HG02884 (cell line): Measurements from ENCODE around the gene IGSF9B.
A peak's percentile ranks its signal among the peaks of the same experiment; 100 is the strongest.
"Not testable (repeated sequence)": the region's sequence is repeated elsewhere in the genome, so short reads cannot be mapped to it uniquely, and the experiment has no call there.

ENCODE experiments used
- ATAC-seq: cut with Tn5 transposase; IDR thresholded peaks from one replicate; pipeline ENCODE4 v1.9.1; 2021; ENCODE audit warnings: mild to moderate bottlenecking, moderate library complexity; ENCODE audit not compliant: unreplicated experiment

Gene IGSF9B, protein sequence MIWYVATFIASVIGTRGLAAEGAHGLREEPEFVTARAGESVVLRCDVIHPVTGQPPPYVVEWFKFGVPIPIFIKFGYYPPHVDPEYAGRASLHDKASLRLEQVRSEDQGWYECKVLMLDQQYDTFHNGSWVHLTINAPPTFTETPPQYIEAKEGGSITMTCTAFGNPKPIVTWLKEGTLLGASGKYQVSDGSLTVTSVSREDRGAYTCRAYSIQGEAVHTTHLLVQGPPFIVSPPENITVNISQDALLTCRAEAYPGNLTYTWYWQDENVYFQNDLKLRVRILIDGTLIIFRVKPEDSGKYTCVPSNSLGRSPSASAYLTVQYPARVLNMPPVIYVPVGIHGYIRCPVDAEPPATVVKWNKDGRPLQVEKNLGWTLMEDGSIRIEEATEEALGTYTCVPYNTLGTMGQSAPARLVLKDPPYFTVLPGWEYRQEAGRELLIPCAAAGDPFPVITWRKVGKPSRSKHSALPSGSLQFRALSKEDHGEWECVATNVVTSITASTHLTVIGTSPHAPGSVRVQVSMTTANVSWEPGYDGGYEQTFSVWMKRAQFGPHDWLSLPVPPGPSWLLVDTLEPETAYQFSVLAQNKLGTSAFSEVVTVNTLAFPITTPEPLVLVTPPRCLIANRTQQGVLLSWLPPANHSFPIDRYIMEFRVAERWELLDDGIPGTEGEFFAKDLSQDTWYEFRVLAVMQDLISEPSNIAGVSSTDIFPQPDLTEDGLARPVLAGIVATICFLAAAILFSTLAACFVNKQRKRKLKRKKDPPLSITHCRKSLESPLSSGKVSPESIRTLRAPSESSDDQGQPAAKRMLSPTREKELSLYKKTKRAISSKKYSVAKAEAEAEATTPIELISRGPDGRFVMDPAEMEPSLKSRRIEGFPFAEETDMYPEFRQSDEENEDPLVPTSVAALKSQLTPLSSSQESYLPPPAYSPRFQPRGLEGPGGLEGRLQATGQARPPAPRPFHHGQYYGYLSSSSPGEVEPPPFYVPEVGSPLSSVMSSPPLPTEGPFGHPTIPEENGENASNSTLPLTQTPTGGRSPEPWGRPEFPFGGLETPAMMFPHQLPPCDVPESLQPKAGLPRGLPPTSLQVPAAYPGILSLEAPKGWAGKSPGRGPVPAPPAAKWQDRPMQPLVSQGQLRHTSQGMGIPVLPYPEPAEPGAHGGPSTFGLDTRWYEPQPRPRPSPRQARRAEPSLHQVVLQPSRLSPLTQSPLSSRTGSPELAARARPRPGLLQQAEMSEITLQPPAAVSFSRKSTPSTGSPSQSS (N-terminal part only)

DNA sequence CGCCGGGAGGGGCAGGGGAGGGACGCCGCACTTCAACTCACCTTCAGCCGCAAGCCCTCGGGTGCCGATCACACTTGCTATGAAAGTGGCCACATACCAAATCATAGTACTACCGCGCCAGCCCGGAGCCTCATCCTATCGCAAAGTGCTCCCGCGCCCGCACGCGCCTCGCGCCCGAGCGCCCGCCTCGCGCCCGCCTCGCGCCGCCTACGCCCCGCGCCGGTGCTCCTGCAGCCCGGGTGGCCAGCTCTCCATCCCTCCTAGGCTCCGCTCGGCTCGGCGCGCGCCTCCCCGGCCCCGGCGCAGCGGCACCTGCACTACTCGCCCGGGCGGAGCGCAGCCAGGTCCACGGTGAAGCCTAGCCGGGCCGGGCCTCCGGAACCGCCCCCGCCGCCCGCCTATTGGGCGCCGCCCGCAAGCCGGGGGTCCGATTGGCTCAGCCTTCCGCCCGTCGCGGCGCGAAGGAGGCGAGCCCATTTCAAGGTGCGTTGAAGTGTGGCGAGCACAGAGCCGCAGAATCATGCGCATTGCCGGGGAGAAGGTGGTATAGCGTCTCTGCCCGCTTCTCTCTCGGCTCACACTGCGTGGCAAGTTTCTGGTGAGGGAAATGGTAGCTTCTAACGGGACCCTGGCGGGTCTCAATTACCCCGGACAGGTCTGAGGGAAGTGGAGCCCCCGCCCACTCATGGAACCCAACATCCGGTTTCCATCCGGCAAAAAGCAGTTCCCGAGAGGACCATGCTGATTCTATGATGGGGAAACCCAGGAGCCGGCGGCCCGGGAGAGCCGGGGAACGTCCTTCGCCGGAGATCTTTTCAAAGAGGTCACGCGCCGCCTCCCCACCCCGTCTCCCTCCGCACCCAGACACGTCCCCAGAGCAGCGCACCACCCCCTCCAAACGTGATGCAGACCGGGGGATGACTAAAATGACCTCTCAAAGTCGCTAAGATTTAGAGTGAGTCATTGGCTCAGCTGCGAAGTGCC is at the start of gene IGSF9B:
IGSF9B (minus strand) TSS at position 319 of the 984 bp plus-strand sequence; CDS start at position 105, 214 bp downstream.
- ATAC-seq, result peak; percentile 97

DNA sequence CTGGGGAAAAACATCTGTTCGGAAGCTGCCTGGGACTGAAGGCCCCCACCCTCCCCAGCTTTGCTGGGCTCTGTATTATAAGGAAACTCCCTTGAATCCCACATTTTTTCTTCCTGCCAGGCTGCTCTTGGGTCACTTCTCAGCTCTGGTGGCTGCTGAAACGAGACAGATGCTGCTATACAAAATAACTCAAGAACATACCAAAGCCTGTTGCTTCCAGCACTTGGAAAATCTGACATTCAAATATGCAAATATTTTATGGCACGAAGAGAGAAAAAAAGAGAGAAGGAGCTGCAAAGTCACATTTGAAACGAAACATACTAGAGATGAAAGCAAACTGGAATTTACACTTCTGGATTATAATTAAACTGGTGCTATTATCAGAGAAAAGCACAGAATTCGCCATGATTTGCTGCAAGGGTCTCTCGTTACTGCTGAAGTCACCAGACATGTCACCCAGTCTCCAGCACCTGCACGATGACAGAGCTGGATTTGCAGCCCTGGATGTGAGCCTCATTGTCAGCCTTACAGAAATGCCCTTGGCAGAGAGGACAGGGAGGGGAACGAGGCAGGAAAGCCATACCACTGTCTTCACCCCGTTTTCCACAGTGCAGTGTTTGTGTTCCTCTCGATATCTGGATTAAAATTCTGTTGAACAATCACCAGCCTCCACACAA is 47.9 kb upstream of the IGSF9B start:
- ATAC-seq, result no peak

DNA sequence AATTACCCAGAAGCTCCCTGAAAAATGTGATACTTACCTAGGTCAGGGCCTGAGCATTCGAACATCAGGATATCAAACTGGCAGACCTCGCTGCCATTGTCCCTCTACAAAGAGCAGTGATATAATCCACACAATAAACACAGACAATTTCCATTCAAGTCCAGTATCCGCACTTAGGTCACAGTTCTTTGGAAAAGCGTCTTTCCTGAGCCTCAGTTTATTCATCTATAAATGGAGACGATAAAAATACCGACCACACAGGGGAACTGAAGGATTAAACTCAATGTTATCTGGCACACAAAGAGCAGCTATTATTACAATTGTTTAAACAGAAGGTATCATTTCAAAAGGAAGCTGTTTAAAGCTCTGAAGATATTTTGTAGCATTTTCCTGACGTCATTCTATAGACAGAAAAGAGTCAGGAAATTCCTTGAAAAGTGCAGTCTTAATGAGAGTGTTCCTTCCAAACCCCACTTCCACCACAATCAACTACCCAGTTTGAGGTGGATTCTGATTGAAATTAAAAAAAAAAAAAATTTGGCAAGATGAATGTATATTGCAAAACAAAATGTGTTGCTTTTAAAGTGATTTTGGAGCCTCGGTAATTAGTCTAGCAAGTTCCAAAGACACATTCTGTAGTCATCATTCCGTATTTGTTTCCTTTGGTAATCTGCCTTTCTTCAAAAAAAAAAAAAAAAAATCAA is 47.2 kb upstream of the IGSF9B start:
- ATAC-seq, result no peak

DNA sequence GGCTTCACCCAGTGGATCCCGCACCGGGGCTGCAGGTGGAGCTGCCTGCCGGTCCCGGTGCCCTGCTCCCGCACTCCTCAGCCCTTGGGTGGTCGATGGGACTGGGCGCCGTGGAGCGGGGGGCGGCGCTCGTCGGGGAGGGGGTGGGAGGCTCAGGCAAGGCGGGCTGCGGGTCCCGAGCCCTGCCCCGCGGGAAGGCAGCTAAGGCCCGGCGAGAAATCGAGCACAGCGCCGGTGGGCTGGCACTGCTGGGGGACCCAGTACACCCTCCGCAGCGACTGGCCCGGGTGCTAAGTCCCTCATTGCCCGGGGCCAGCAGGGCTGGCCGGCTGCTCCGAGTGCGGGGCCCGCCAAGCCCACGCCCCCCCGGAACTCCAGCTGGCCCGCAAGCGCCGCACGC is 46.1 kb upstream of the IGSF9B start:
- ATAC-seq, result not testable (repeated sequence)

DNA sequence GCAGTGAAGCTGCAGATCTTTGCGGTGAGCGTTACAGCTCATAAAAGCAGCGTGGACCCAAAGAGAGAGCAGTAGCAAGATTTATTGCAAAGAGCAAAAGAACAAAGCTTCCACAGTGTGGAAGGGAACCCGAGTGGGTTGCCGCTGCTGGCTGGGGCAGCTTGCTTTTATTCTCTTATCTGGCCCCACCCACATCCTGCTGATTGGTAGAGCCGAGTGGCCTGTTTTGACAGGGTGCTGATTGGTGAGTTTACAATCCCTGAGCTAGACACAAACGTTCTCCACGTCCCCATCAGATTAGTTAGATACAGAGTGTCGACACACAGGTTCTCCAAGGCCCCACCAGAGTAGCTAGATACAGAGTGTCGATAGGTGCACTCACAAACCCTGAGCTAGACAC is 45.6 kb upstream of the IGSF9B start:
- ATAC-seq, result not testable (repeated sequence)

DNA sequence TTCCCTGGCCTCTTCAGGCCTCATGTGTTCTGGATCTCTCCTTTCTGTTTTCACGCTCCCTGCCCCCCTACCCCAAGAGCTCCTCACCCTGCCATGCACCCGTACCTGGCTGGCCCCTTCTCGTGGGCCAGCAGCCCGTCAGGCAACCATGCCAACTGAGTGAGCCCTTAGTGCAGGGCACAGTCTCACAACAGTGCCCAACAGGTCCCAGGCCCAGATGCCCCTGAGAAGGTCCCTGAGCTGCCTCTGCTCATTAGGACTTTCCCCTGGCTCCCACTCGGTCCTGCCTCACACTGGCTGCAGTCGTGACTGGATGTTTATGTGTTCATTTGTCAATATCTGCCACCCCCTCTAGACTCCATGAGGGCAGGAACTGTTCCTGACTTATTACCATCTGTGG is 44.8 kb upstream of the IGSF9B start:
- ATAC-seq, result no peak

DNA sequence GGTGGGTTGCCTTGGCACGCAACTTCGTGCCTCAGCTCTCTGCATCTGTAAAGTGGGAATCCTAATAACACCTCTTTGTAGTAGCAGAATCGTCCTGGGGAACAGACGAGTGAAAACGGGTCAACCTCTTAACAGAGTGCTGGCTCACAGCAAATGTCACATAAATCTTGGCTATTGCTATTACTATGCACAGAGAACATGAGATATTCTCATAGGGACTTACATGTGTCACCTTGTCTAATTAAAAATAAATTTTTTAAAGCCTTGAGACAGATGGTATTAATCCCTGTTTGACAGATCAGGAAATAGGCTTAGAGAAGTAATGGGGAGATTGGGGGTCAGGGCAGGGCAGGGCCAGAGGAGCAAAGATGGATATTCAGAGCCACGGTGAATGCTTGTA is 44.3 kb upstream of the IGSF9B start:
- no peak for ATAC-seq

DNA sequence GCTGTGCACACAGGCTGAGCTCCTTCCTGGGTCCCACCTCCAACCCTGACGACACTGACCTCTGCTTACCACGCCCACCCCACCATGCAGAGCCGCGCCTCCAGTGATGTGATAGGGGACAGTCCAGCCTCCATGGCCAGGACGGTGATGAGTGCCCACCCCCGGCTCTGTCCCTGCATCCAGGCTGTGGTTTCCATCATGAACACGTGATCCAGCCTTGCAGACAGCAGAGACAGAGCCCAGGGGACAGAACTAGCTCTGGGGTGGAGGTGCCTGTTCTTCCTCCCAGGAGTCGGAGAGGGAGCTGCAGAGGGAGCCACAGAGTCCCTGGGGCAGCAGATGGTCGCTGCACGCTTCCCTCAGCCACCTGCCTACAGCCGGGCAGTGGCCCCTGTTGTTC is 42.6 kb upstream of the IGSF9B start:
- no peak for ATAC-seq

DNA sequence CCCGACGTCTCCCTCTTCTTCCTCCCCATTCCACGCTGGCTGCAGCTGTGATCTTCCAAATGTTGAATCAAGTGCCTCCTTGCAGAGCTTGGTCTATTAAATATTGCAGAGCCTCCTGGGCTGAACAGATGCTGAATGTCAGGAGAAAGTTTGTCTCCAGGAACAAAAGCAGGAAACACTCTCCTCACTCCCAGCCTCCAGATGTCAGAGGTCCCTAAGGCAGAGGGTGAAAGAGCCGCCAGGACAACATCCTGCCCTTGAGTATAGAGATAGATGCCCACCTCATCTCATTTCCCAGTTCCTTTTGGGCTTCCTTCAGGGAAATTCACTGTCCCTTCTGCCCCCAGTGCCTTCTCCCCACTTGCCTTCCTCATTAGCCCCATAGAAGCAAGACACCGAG is 40.8 kb upstream of the IGSF9B start:
- ATAC-seq, result no peak

DNA sequence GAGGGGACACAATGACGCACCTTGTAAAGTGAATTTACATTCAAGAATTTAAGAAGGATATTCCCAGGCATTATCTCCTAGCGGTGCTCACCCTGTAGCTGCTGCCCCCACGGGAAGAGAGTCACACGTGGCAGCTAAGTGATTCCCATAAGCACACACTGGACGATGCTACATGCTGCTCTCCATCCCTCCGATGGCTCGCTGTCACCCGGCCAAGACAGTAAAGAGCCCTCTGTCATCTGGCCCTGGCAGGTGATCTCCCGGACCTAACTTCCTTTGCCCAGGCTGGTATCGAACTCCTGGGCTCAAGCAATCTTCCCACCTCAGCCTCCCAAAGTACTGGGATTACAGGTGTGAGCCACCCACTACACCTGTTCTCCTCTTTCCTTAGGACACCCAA is 39.9 kb upstream of the IGSF9B start:
- ATAC-seq, result no peak

DNA sequence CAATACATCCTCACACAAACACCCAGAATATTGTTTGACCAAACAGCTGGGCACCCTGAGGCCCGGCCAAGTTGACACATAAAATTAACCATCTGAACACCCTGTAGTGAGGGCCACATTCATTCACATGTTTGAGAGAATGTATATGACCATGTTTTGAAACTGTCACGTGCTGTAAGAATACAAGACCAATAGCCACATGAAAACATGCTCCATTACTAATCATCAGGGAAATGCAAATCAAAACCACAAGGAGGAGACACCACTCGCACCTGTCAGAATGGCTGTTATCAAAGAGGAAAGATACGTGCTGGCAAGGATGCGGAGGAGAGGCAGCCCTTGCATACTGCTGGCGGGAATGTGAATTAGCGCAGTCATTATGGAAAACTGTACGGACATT is 38.3 kb upstream of the IGSF9B start:
- no peak for ATAC-seq

DNA sequence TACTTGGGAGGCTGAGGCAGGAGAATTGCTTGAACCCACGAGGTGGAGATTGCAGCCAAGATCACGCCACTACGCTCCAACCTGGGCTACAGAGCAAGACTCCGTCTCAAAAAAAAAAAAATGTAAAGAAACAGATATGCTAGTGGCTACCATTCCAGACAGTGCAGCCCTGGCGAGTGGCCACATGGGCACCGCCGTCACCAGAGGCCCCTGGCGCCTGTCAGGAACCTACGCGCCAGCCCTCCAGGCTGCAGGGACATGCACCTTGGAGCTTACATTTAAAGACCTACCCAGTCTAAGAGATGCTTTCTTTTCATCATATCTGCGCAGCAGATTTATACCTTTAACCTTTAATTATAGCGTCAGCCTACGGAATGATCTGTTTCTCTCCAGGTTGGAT is 37.2 kb upstream of the IGSF9B start:
- ATAC-seq, result no peak

DNA sequence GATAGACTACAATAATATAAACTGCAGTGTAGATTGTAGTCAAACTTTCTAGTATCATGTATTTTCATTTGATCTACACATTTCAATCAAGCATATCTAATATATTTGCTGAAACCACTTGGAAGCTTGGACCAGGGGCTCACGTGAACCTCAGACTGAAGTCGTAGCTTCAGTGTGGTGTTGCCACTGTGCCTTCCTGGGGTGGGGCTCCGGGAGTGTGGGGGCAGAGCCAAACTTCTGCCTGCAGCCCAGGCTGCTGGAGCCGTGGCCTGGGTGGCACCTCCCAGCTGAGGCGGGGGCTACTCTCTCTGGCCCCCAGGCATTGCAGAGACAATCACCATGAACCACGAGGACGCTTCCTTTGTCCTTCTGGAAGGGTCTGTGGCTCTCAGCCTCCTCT is 36.3 kb upstream of the IGSF9B start:
- ATAC-seq, result no peak

DNA sequence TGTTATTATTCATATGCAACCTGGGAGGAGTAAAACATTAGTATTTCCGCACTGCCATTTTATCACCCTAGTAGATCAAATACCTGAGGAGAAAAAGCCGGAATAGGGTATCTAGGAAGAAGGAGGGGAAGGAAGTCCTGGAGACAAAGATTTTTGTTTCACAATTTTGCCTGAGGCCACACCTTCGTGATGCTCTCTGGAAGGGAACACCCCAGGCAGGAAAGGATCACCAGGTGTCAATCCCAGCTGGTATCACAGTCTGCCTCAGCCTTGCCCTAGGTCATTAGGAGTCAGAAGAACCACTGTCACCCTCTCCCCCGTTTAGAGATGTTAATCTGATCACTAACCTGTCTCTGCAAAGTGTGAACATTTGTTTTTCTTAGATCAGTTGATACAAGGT is 35.4 kb upstream of the IGSF9B start:
- ATAC-seq, result no peak

DNA sequence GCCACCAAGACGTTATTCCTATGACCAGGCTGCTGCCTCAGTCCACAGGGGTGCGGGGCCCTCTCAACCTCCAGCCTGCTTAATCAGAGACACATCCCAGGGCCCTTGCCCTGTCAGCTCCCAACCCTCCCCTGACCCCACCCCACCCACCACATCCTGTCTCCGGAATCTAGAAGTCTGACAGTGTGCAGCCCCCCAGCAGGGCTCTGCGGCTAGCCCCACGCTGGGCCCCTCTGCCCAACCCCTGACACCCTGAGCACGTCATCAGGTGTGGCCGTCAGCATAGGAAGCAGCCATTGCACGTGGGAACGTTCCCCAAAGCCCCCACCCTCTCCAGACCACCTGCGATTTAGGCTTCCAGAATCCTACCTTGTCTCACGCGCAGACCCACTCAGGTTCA is 34.3 kb upstream of the IGSF9B start:
- ATAC-seq, result no peak

DNA sequence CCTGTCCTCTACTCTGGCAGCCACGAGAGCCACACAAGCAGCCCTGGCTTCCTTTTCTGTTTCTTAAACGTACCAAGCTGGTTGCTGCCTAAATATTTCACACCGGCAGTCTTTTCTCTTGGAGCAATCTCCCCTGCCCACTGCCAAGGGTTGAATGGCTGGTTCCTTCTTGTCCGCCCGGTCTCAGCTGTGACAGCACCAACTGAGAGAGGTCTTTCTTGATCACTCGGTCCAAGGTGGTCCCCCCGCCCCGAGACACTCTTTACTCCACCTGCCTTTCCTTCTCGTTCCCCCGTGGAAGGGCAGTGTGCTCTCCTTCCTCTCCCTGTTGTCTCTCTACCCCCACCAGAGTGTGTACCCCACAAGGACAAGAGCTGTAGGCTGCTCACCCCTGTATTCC is 33.7 kb upstream of the IGSF9B start:
- no peak for ATAC-seq

DNA sequence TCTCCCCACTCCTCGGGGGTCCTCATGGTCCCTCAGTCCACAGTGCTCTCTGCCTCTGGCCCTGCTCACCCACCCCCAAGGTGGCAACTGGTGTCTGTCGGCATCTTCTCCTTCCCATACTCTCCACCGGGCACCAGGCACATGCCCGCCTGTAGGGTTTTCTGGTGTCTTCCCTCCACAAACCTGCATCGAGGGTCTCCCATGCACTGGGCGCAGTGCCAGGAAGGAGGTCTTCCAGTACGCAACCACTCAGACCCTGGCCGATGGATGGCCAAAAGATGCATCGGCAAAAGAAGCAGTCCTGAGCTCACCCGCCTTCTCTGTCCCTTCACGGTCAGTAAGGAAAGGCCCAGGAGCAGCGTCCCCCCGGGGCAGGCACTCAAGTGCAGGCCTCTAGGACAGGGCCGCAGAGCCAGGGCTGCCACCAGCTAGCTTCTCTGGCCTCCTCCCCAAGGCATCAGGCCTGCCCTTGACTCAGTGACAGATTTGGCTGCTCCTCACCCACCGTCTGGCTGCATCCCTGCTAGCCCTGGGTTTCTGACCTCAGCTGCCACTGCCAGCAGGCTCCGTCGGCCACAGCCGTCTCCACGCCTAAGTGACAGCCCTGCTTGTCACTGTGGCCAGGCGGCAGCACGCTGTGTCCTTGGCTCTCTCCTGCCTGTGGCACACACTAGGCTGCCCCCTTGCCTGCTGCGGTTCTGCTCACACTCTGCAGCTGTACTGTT is 32.1 kb upstream of the IGSF9B start:
- no peak for ATAC-seq

DNA sequence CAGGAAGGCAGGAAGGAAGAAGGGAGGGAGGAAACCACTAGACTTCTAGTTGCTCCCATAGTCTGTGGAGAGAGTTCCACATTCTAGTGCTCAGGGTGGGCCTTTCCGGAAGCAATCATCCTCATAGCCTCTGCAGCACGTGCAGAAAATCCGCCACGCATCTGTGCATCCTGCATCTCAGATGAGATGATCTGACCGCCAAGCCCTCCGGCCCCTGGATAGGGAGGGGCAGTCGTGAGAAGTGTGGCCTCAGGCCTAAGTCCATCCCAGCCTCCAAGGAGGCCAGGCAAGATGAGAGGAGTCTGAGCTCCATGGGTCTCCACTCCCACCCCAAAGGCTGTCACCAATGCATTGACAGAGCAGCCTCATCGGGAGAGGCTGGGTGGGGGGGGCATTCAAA is 30.4 kb upstream of the IGSF9B start:
- ATAC-seq, result no peak
